K562 (cell line): ENCODE measurements around the gene FAM219A. TPM values are rescaled to one million over a fixed set of nuclear protein-coding genes. Genes with fewer than 3 reads are reported as not detected.

Source experiments
- CREBBP ChIP-seq: IDR thresholded peaks from one replicate; pipeline ENCODE4 v1.6.1; 2012; ENCODE audit warnings: low read depth, mild to moderate bottlenecking, control low read depth, inconsistent platforms, low read length
- CXXC5 ChIP-seq: fragments of 250-450 bp; sonication (Bioruptor Pico); IDR thresholded peaks from 2 replicates; pipeline ENCODE4 v1.8.0; 2022; ENCODE audit warnings: inconsistent platforms, mild to moderate bottlenecking, moderate library complexity
- ELK1 ChIP-seq: sonication (generic); formaldehyde crosslinking; IDR thresholded peaks from 2 replicates; pipeline ENCODE4 v1.8.1; 2022; ENCODE audit warnings: missing genetic modification reagents
- FOSL1 ChIP-seq: fragments of 200-800 bp; sonication (Bioruptor generic); conservative IDR thresholded peaks from 2 replicates; pipeline ENCODE4 v1.6.1; 2016; ENCODE audit warnings: missing genetic modification characterization, missing compliant biosample characterization
- HCFC1 ChIP-seq: IDR thresholded peaks from 2 replicates; pipeline ENCODE4 v1.6.1; 2012; ENCODE audit warnings: low read depth, low read length, improper control_type of control experiment
- HDAC2 ChIP-seq: fragments of 450-650 bp; IDR thresholded peaks from 2 replicates; pipeline ENCODE4 v1.6.1; 2016; ENCODE audit warnings: mild to moderate bottlenecking
- MECOM ChIP-seq: fragments of 250-450 bp; sonication (Bioruptor Pico); IDR thresholded peaks from 2 replicates; pipeline ENCODE4 v1.8.0; 2022; ENCODE audit warnings: inconsistent platforms
- MTF1 ChIP-seq: fragments of 250-450 bp; sonication (Bioruptor Pico); IDR thresholded peaks from 2 replicates; pipeline ENCODE4 v1.9.0; 2021; ENCODE audit warnings: moderate library complexity, mild to moderate bottlenecking, inconsistent platforms, borderline replicate concordance
- NCOA2 ChIP-seq, 2 experiments: fragments of 450-650 bp; IDR thresholded peaks; 2 replicates each; pipeline ENCODE4 v1.6.1; 2018; ENCODE audit warnings: mild to moderate bottlenecking in 2 of 2, moderate library complexity in 1 of 2; ENCODE audit not compliant: partially characterized antibody in 2 of 2
- PTRF ChIP-seq: fragments of 450-650 bp; IDR thresholded peaks from 2 replicates; pipeline ENCODE4 v1.6.1; 2016; ENCODE audit warnings: mild to moderate bottlenecking, missing genetic modification characterization, missing compliant biosample characterization
- RREB1 ChIP-seq: fragments of 250-450 bp; sonication (Bioruptor Pico); IDR thresholded peaks from 2 replicates; pipeline ENCODE4 v1.4.0; 2020
- TCF15 ChIP-seq: fragments of 250-450 bp; sonication (Bioruptor Pico); IDR thresholded peaks from 2 replicates; pipeline ENCODE4 v1.8.0; 2022; ENCODE audit warnings: moderate library complexity, mild to moderate bottlenecking, inconsistent platforms
- TCF7L2 ChIP-seq: fragments of 150-350 bp; IDR thresholded peaks from 2 replicates; pipeline ENCODE4 v1.6.1; 2016; ENCODE audit warnings: low read depth, mild to moderate bottlenecking, low read length, moderate library complexity
- ZNF121 ChIP-seq: sonication (generic); formaldehyde crosslinking; conservative IDR thresholded peaks from 2 replicates; pipeline ENCODE4 v1.8.0; 2022; ENCODE audit warnings: missing genetic modification reagents
- ZNF589 ChIP-seq: fragments of 200-800 bp; sonication (Bioruptor generic); IDR thresholded peaks from 2 replicates; pipeline ENCODE4 v1.6.1; 2016; ENCODE audit warnings: low read depth, missing genetic modification characterization, missing compliant biosample characterization
- ZNF778 ChIP-seq: fragments of 450-650 bp; formaldehyde crosslinking; IDR thresholded peaks from 2 replicates; pipeline ENCODE4 v1.4.0; 2020; ENCODE audit warnings: mild to moderate bottlenecking, moderate library complexity
- ZNF780A ChIP-seq: fragments of 250-450 bp; sonication (Bioruptor Pico); IDR thresholded peaks from 2 replicates; pipeline ENCODE4 v1.5.0; 2021; ENCODE audit warnings: mild to moderate bottlenecking
- ZZZ3 ChIP-seq: fragments of 450-650 bp; IDR thresholded peaks from 2 replicates; pipeline ENCODE4 v1.6.1; 2016; ENCODE audit warnings: antibody characterized with exemption, mild to moderate bottlenecking, moderate library complexity
- polyA plus RNA-seq, 8 experiments: library from polyadenylated mRNA; depleted of rRNA in 4 of 8; stranded (reverse) in 5 of 8; unstranded in 3 of 8; fragments of >200 nt; fragmentation: Nextera tagmentation in 2 of 8; fragmentation: Illumina TruSeq in 1 of 8; extraction: Ambion mirVana in 2 of 8; extraction: Trizol in 1 of 8; gene quantifications; 2 replicates each; pipeline versions ENCODE4 v1.2.1 to v1.2.3, GENCODE V29; 2011 to 2014; ENCODE audit warnings: inconsistent platforms in 1 of 8, missing spikeins in 1 of 8
- total RNA-seq, 7 experiments: library from RNA; depleted of rRNA in 6 of 7; stranded (reverse); fragments of >200 nt in 6 of 7; fragmentation: Illumina TruSeq in 2 of 7; extraction: Trizol in 2 of 7; gene quantifications; 2 replicates each; pipeline versions ENCODE4 v1.2.1 to v1.2.3, GENCODE V29; 2011 to 2021; ENCODE audit warnings: low replicate concordance in 1 of 7
- TF ChIP-seq, protein P1 (sequence below), 2 experiments: fragments of 450-650 bp in 1 of 2; sonication (generic) in 1 of 2; formaldehyde crosslinking; conservative IDR thresholded peaks; 2 replicates each; pipeline versions ENCODE4 v1.4.0 to v1.8.1; 2020 to 2022; ENCODE audit warnings: mild to moderate bottlenecking in 1 of 2, missing genetic modification reagents in 1 of 2

The FAM219A gene
- total and polyA plus RNA-seq, 9 of the 15 experiments (the other 6 are each of a cell fraction or from before 2014, with no cell fraction given): 0.63 to 8.6 (median 2.9) TPM

DNA sequence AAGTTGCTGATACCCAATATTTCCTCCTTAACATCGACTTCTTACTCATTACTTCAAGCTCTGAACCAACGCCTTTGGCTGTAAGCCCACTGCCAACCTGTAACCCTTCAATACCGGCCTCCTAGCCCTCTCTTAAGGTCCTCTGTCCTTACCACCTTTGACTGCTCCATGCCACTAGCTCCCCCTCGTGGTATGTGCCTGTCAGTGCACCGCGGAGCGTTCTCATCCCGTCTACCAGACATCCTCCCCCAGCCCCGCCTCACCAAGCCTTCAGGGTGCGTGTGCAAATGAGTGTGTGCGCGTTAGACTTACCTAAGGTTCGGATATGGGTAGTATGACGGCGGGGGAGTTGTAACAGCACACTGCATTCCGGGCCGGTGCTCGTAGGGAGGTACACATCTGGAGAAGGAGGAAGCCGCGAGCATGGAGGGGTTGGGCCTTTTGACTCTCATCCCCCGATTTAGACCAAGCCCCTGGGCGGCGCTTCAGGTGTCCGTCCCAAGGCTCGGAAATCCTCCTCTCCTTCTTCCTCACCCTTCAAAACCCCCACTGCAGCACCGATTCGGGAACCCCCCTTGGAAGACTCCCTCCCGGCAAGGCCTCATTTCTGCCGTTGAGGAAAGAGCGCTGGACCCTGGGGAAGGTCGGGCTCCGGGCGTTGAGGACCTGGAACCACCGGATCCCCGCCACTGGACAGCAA is 78.9 kb downstream of the FAM219A start (continued):
- TF ChIP-seq ZZZ3: no peak
- TF ChIP-seq ZNF778 (CRISPR knock-in tag): no peak
- no peak for TF ChIP-seq ZNF589 (CRISPR knock-in tag)
- 0 out of 2 replicates have a peak, but pooled peaks have one; percentile 11 for TF ChIP-seq HCFC1
- TF ChIP-seq PTRF (tag): no peak
- no peak for TF ChIP-seq MTF1 (CRISPR knock-in tag)
- TF ChIP-seq TCF15 (CRISPR knock-in tag): no peak
- no peak for TF ChIP-seq TCF7L2
- TF ChIP-seq, protein P1, sequence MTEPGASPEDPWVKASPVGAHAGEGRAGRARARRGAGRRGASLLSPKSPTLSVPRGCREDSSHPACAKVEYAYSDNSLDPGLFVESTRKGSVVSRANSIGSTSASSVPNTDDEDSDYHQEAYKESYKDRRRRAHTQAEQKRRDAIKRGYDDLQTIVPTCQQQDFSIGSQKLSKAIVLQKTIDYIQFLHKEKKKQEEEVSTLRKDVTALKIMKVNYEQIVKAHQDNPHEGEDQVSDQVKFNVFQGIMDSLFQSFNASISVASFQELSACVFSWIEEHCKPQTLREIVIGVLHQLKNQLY (CRISPR knock-in tag; conservative IDR thresholded peaks at IDR 0.05): no peak
- peak in 1 of 2 experiments; percentile 96 for TF ChIP-seq NCOA2 (IDR thresholded peaks at IDR 0.05; ENCODE audit: partially characterized antibody in 2 of 2)
- TF ChIP-seq ZNF121 (CRISPR knock-in tag): no peak
- TF ChIP-seq MECOM (CRISPR knock-in tag): no peak
- TF ChIP-seq ELK1 (CRISPR knock-in tag): no peak
- no peak for TF ChIP-seq FOSL1
- TF ChIP-seq CREBBP: no peak
- no peak for TF ChIP-seq RREB1
- TF ChIP-seq HDAC2: no peak
- TF ChIP-seq ZNF780A (CRISPR knock-in tag): no peak
- TF ChIP-seq CXXC5 (CRISPR knock-in tag): 0 out of 2 replicates have a peak, but pooled peaks have one; percentile 32
